HepG2 (cell line): Measurements from ENCODE around the gene SLC39A1.

Experiments used
- CREB1 ChIP-seq, 2 experiments: fragments of 450-650 bp in 1 of 2; IDR thresholded peaks; 2 replicates each; pipeline ENCODE4 v1.6.1; 2016 to 2017; ENCODE audit warnings: control low read depth in 1 of 2, mild to moderate bottlenecking in 1 of 2, missing compliant biosample characterization in 1 of 2, missing genetic modification characterization in 1 of 2
- CTCF ChIP-seq: sonication (generic); formaldehyde crosslinking; IDR thresholded peaks from 2 replicates; pipeline ENCODE4 v1.5.0; 2020; ENCODE audit warnings: mild to moderate bottlenecking, missing genetic modification reagents, moderate library complexity
- NPAS2 ChIP-seq: sonication (generic); formaldehyde crosslinking; IDR thresholded peaks from 2 replicates; pipeline ENCODE4 v1.8.0; 2022; ENCODE audit warnings: mild to moderate bottlenecking, missing genetic modification reagents, borderline replicate concordance
- POLR2A ChIP-seq, 2 experiments: IDR thresholded peaks; 2 replicates each; pipeline ENCODE4 v1.6.1; 2011; ENCODE audit warnings: low read depth in 2 of 2, low read length in 2 of 2, mild to moderate bottlenecking in 1 of 2, moderate library complexity in 1 of 2; ENCODE audit not compliant: insufficient read depth in 1 of 2
- PRDM15 ChIP-seq: sonication (generic); formaldehyde crosslinking; IDR thresholded peaks from 2 replicates; pipeline ENCODE4 v1.4.0; 2020; ENCODE audit warnings: missing genetic modification reagents
- RAD51 ChIP-seq: fragments of 450-650 bp; IDR thresholded peaks from 2 replicates; pipeline ENCODE4 v1.6.1; 2016; ENCODE audit warnings: borderline replicate concordance
- ZKSCAN1 ChIP-seq: fragments of 150-350 bp; IDR thresholded peaks from 2 replicates; pipeline ENCODE4 v1.6.1; 2014; ENCODE audit warnings: low read length

- TF ChIP-seq NPAS2 (CRISPR knock-in tag) (no peak), RAD51 (no peak), CTCF (CRISPR knock-in tag) (no peak), POLR2A (IDR thresholded peaks at IDR 0.05; ENCODE audit: insufficient read depth in 1 of 2, low read depth in 2 of 2, low read length in 2 of 2) (no peak), PRDM15 (CRISPR knock-in tag) (no peak), ZKSCAN1 (no peak), CREB1 (IDR thresholded peaks at IDR 0.05) (no peak), CREB1 (CRISPR knock-in tag; IDR thresholded peaks at IDR 0.05) (no peak)
Observed at GRCh38 chr1:153968972-153969371, 5.6 kb upstream of the SLC39A1 start.
